SU-DHL-6 (cell line): ENCODE data around the gene PALB2.

ENCODE experiments used
- H2AFZ ChIP-seq: fragments of 200-600 bp; sonication (generic); 2 replicates; pipeline ENCODE4 v1.6.1; 2014; ENCODE audit warnings: low read depth, mild to moderate bottlenecking, moderate library complexity, mixed read lengths, antibody characterized with exemption, low read length; ENCODE audit not compliant: severe bottlenecking
- H3F3A ChIP-seq: fragments of 200-600 bp; shearing (Covaris generic); 2 replicates; pipeline ENCODE4 v1.6.0; 2016; ENCODE audit warnings: antibody characterized with exemption, mild to moderate bottlenecking; ENCODE audit not compliant: insufficient read depth
- H3K27ac ChIP-seq: fragments of 200-600 bp; sonication (generic); 2 replicates; pipeline ENCODE4 v1.5.1; 2016; ENCODE audit warnings: low read depth, mild to moderate bottlenecking, low read length, moderate library complexity, mixed read lengths
- H3K27me3 ChIP-seq: fragments of 200-600 bp; sonication (generic), shearing (Covaris generic); 2 replicates; pipeline ENCODE4 v1.6.0; 2014; ENCODE audit warnings: mild to moderate bottlenecking, low read length
- H3K36me3 ChIP-seq: fragments of 200-600 bp; sonication (generic); 2 replicates; pipeline ENCODE4 v1.6.1; 2014; ENCODE audit warnings: mild to moderate bottlenecking, low read length, mixed read lengths
- H3K4me2 ChIP-seq: fragments of 300-600, 200-600 bp; shearing (Covaris generic), sonication (generic); 2 replicates; pipeline ENCODE4 v1.6.0; 2014; ENCODE audit warnings: low read length, low read depth, mild to moderate bottlenecking; ENCODE audit not compliant: poor library complexity, severe bottlenecking
- H3K4me3 ChIP-seq: fragments of 200-600 bp; sonication (generic); 2 replicates; pipeline ENCODE4 v1.5.1; 2014; ENCODE audit warnings: antibody characterized with exemption, low read length, mild to moderate bottlenecking, mixed read lengths; ENCODE audit not compliant: insufficient read depth, poor library complexity, severe bottlenecking
- H3K79me2 ChIP-seq: fragments of 200-600 bp; sonication (generic); 2 replicates; pipeline ENCODE4 v1.6.1; 2014; ENCODE audit warnings: mild to moderate bottlenecking, low read length, moderate library complexity; ENCODE audit not compliant: insufficient read depth
- H3K9ac ChIP-seq: fragments of 200-600 bp; sonication (generic); 2 replicates; pipeline ENCODE4 v1.7.0; 2014; ENCODE audit warnings: mild to moderate bottlenecking, low read length
- H3K9me2 ChIP-seq: fragments of 200-600 bp; sonication (generic); replicated peaks from 2 replicates; pipeline ENCODE4 v1.6.1; 2014; ENCODE audit warnings: low read length; ENCODE audit not compliant: insufficient read depth
- H3K9me3 ChIP-seq: fragments of 200-600 bp; sonication (generic); 2 replicates; pipeline ENCODE4 v1.6.1; 2014; ENCODE audit warnings: low read length, mixed read lengths; ENCODE audit not compliant: insufficient read depth
- H4K20me1 ChIP-seq: fragments of 200-600 bp; sonication (generic); 2 replicates; pipeline ENCODE4 v1.6.1; 2014; ENCODE audit warnings: low read depth, mild to moderate bottlenecking, antibody characterized with exemption, low read length, moderate library complexity, mixed read lengths
- CTCF ChIP-seq: fragments of 200-600 bp; sonication (generic); IDR thresholded peaks from one replicate; pipeline ENCODE4 v1.5.1; 2017; ENCODE audit warnings: antibody characterized with exemption, mild to moderate bottlenecking, low read length, moderate library complexity; ENCODE audit not compliant: insufficient read depth, poor library complexity, severe bottlenecking
- EZH2phosphoT487 ChIP-seq: fragments of 200-600 bp; sonication (generic), shearing (Covaris generic); conservative IDR thresholded peaks from 2 replicates; pipeline ENCODE4 v1.6.1; 2018; ENCODE audit warnings: mild to moderate bottlenecking, antibody characterized with exemption, low read length, moderate library complexity, mixed read lengths

Gene PALB2

GRCh38 chr16:23571895-23572294, 69.2 kb downstream of the PALB2 start:
- Histone ChIP-seq H3K36me3 (no peaks in the 10 kb centered on the region; the same call in 1 of the 2 replicates), H3F3A (no peaks in the 10 kb centered on the region; the same call in 1 of the 2 replicates), H2AFZ (no peak overlapping the region), H3K4me3 (no peak overlapping the region), H3K27me3 (no peaks in the 10 kb centered on the region), H4K20me1 (no peaks in the 10 kb centered on the region), H3K9ac (no peak overlapping the region), H3K9me2 (no peaks in the 10 kb centered on the region), H3K4me2 (no peak overlapping the region), H3K27ac (no peak overlapping the region), H3K79me2 (no peaks in the 10 kb centered on the region), H3K9me3 (no peaks in the 10 kb centered on the region)
- TF ChIP-seq EZH2phosphoT487 (no peak), CTCF (no peak)

DNA sequence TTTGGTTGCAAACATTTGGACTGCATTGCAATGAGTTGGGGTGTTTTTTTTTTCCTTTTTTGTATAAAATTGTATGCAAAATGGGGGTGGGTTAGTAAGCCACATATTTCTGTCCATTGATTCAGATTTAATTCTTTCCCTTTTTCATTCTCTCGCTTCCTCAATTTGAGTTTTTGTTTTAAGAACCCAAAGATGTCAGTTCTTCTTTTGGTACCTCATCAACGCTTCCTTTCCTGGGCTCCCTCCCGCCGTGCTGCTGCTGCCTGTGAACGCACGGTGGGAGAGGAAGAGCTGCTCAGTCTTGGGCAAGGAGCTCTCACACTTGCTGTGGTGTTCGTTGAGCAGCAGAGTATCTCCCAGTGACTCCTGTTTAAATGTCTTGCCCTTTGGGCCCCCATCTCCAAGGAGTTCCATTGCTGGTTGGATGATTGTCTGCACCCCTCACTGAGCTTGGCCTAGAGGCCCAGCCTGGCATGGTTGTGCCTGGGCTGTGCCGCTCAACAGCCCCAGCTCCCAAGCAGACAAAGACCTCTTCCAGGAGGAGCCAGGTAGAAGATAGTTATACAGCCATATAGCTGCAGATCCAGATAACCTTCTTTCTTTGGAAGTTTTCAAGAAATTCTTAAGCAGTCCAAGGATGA, 70.0 kb downstream of the PALB2 start:
- Histone ChIP-seq H3K9me2 (no peaks in the 10 kb centered on the region), H2AFZ (no peak overlapping the region), H3K4me2 (no peak overlapping the region), H3K9me3 (no peaks in the 10 kb centered on the region), H3K36me3 (no peaks in the 10 kb centered on the region; the same call in 1 of the 2 replicates), H4K20me1 (no peaks in the 10 kb centered on the region), H3K9ac (no peak overlapping the region), H3F3A (no peaks in the 10 kb centered on the region; the same call in 1 of the 2 replicates), H3K27ac (no peak overlapping the region), H3K79me2 (no peaks in the 10 kb centered on the region), H3K4me3 (no peak overlapping the region), H3K27me3 (no peaks in the 10 kb centered on the region)
- no peak for TF ChIP-seq EZH2phosphoT487

DNA sequence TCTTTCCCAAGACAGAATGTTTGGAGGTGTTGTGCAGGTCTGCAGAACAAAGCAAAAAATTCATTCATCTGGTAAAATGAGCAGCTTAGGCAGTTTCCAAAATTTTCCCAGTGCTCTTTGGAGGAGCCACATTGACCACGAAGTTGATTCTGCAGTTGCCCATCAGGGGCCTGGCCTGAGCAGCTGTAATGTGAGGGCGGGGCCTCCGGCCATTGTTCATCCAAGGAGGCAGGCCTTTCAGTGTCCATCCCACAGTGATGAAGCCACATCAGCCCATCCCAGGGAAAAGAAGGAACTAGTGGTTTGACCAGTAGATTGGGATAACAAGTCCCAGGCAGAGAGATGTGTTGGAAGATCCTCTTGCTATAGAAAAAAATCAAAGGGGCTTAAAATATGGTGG, 73.5 kb downstream of the PALB2 start:
- no peaks in the 10 kb centered on the region; the same call in 1 of the 2 replicates for H3K36me3 ChIP-seq
- no peak overlapping the region for H2AFZ ChIP-seq
- H3K27me3 ChIP-seq: no peaks in the 10 kb centered on the region
- TF ChIP-seq CTCF (no peak), EZH2phosphoT487 (no peak)
- no peak overlapping the region for H3K9ac ChIP-seq
- no peak overlapping the region for H3K4me2 ChIP-seq
- H3K9me2 ChIP-seq: no peaks in the 10 kb centered on the region
- H3K79me2 ChIP-seq: no peaks in the 10 kb centered on the region
- H3K27ac ChIP-seq: no peak overlapping the region
- no peak overlapping the region for H3K4me3 ChIP-seq
- H3K9me3 ChIP-seq: no peaks in the 10 kb centered on the region
- no peaks in the 10 kb centered on the region; the same call in 1 of the 2 replicates for H3F3A ChIP-seq
- no peaks in the 10 kb centered on the region for H4K20me1 ChIP-seq

DNA sequence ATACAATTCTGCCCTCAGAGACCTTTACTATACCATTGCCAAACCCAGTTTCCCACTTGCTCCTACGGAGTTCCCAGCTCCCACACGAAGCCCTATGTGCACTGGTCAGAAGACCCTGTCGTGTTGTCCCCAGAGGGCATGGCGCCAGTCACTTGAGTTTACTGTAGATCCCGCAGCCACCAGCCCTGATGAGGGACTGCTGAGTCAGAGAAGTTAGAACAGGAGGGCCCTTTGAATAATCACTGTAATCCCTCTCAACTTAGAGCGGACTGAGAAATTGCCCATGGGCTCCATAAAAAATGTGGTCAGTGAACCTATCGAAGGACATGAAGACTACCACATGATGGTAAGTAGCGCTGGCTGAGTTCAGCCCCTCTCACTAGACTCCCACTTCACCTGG, 74.4 kb downstream of the PALB2 start:
- no peak for TF ChIP-seq CTCF
- no peak for TF ChIP-seq EZH2phosphoT487
- Histone ChIP-seq H2AFZ (no peak overlapping the region), H3K9ac (no peak overlapping the region), H3F3A (no peaks in the 10 kb centered on the region; the same call in 1 of the 2 replicates), H3K36me3 (no peaks in the 10 kb centered on the region; the same call in 1 of the 2 replicates), H4K20me1 (no peaks in the 10 kb centered on the region), H3K9me2 (no peaks in the 10 kb centered on the region), H3K79me2 (no peaks in the 10 kb centered on the region), H3K27me3 (no peaks in the 10 kb centered on the region), H3K4me2 (no peak overlapping the region), H3K9me3 (no peaks in the 10 kb centered on the region), H3K4me3 (no peak overlapping the region), H3K27ac (no peak overlapping the region)
